ENCODE measurements around the gene UBE3C.
"Not testable (repeated sequence)": the region's sequence is repeated elsewhere in the genome, so short reads cannot be mapped to it uniquely, and the experiment has no call there.

The UBE3C gene

DNA sequence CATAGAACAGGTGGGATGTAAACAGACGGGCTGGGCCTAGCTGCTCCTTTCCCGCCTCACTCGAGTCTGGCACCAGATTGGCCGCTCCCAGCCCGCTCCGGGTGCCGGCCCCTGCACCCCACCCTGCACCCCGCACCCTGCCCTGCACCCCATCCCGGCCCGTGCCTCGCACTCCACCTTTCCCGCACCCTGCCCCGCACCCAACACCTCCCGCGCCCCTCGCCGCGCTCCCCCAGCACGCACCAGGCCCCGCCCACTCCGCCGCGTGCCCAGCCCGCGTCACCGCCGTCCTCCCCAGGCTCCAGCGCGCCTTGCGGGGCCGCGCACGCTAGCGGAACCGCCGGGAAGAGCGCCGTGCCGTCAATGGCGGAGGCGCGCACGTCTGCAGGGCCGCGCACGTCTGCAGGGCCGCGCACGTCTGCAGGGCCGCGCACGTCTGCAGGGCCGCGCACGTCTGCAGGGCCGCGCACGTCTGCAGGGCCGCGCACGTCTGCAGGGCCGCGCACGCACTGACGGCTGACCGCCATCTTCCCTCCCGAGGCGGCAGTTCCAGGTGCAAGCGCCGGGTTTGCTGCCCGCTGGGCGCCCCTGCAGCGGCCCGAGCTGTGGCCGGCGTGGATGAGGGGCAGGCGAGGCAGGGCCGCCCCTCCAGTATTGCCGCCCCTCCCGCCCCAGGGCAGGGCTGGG is at the start of gene UBE3C:
Gene UBE3C (plus strand): TSS at position 503 of the 687 bp plus-strand sequence. CDS start 347 bp downstream, outside the sequence.
- ATAC-seq, result peak; percentile 87 to 88

DNA sequence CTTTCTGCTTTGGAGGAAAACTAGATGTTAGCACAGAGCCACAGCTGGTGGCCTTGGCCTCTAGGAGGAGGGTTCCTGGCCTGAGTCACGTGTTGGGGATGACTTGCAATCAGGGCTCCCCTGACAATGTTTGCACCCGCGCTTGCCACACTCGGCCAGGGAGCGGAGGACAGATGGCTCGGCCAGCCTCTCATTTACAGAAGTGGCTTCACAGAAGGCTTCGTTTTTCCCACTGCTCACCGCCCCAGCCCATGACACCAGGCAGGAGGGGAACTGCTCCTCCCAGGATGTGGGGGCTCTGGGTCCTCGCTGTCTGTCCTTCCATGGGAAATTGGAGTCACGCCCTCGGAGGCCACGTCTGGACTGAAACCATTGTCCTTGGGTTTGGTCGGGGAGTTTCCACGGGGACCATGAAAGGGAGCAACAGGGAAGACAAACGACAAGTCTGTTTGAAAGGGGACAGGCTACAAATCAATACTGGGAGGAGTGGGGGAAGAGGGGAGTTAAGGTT is 49.6 kb upstream of the UBE3C start:
- ATAC-seq, result no peak

DNA sequence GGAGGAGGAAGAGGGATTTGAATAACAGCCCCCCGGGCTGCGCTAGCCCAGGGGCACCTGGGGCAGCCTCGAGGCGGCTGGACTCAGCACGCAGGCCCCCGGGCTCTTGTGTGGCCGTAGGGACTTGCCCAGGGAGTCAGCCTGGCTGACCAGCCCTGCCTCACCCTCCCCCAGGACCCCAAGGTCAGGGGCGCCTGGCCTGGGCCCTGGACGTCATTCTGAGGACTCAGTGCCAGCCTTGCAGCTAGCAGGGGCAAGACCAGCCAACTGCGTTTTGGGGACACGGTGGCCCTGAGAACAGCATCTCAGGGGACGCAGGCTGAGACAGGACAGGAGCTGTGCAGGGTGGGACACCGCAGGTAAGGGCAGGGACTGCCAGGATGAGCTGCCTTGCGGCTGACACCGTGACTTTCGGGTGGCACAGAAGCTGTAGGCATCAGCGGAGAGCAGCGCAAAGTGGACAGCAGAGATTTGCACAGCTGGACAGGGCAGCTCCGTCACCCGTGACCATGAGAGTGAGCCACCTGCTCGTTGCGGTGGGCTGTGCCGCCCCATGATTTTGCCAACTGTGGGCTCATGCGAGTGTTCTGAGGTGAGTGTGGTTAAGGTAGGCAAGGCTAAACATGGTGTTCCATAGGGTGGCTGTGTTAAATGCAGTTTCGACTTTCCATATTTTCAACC is 48.1 kb upstream of the UBE3C start:
- no peak for ATAC-seq

DNA sequence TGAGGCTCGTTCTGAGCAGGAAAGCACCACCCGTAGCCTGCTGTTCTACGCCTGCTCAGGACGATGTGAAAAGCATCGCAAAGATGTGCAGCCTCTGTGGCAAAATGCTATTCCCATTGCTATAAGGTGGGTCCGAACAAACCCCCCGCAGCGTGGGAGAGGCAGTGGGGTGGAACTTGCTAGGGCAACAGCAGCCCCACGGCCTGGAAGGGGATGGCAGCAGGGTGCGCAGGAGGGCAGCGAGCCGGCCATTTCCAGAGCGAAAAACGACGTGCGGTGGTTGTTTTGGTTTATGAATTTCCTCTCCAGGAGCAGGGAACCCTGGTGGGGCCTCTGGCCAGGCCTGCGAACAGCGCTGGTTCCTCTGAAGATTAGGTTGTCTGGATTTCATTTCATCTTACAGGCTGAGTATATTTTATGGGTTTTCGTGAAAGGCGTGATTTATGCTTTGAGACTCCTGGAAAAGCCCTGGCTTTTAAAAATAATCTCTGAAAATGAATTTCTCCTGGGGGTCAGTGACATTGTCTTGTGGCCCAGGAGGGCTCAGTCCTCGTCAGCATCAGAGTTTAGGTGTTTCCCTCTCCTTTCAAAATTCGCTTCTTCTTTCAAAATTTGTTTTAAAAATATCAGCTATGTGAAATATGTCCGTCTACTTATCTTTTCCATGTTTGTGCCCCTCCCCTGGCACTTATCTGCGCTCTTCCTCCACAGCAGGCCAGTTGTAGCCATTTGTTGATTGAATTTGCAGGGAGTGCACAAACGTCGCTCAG is 42.3 kb upstream of the UBE3C start:
- ATAC-seq, result no peak

DNA sequence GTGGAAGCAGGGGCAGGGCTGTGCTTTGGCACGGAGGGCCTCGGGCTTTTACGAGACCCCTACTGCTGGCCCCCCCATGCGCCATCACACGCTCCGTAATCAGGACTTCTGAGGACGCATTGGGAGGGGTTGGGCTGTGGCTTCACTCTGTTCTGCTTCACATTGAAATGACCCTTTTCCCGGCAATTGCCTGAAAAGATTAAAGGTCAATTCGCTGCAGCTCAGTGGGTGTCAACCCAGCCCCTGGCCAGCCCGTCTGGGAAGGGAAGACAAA is 41.7 kb upstream of the UBE3C start:
- ATAC-seq, result no peak

DNA sequence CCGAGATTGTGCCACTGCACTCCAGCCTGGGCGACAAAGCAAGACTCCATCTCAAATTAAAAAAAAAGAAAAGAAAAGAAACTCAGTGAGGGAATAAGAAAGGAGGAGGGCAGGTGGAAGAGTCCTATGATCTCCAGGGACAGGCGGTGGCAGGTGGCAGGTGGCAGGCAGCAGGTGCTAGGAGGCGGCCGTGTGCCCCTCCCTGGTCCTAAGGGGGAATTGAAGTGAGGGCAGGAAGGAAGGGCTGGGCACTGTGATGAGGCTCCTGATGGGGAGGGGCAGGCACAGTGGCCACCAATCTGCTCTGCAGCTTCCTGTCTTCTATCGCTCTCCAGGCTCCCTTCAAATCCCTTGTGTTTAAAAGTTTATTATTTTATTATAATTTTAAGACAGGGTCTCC is 41.2 kb upstream of the UBE3C start:
- no peak for ATAC-seq

DNA sequence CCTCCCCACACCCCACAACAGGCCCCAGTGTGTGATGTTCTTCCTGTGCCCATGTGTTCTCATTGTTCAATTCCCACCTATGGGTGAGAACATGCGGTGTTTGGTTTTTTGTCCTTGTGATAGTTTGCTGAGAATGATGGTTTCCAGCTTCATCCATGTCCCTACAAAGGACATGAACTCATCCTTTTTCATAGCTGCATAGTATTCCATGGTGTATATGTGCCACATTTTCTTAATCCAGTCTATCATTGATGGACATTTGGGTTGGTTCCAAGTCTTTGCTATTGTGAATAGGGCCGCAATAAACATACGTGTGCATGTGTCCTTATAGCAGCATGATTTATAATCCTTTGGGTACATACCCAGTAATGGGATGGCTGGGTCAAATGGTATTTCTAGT is 38.7 kb upstream of the UBE3C start:
- not testable (repeated sequence) for ATAC-seq

DNA sequence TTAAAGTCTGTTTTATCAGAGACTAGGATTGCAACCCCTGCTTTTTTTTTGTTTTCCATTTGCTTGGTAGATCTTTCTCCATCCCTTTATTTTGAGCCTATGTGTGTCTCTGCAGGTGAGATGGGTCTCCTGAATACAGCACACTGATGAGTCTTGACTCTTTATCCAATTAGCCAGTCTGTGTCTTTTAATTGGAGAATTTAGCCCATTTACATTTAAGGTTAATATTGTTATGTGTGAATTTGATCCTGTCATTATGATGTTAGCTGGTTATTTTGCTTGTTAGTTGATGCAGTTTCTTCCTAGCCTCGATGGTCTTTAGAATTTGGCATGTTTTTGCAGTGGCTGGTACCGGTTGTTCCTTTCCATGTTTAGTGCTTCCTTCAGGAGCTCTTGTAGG is 35.1 kb upstream of the UBE3C start:
- not testable (repeated sequence) for ATAC-seq

DNA sequence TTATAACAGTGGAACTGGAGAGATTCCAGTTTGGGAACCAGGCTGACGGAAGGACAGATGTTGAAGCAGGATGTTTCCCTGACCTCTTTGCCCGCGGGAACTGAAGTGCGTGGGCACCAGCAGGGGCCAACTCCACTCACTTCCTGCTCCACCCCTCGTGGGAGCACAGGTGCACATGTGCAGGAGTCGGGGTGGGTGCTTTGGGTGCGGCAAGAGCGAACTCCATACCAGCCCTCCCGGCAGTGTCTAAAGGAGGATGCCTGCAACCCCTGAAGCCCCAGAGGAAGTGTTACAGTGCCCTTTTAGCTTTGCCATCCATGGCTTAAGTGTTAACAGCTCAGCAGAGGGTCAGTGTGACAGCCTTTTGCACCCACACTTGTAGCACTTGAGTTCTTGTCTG is 27.4 kb upstream of the UBE3C start:
- ATAC-seq, result no peak

DNA sequence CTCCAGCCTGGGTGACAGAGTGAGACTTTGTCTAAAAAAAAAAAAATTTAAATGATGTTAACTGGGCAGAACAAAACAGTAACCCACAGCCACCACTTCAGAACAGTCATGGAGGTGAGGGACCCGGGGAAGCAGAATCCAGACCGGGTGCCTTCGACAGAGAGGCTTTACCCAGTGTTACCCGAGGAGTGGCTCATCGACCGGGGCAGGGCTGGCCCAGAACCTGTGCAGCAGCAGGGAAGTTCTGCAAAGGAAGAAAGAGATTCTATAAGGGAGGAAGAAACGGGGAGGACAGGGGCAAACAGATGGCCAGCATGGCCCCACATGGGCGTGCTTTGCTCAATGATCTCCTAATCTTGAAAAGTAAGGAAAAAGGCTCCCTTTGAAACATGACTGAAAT is 26.0 kb upstream of the UBE3C start:
- ATAC-seq, result no peak

DNA sequence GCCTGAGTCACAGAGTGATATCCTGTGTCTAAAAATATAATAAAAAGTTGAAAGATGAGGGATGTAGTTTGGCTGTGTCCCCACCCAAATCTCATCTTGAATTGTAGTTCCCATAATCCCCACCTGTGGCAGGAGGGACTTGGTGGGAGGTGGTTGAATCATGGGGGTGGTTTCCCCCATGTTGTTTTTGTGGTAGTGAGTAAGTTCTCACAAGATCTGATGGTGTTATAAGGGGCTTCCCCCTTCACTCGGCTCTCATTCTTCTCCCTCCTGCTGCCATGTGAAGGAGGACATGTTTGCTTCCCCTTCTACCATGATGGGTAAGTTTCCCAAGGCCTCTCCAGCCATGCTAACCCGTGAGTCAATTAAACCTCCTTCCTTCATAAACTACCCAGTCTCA is 25.1 kb upstream of the UBE3C start:
- ATAC-seq, result peak; percentile 43 to 44

DNA sequence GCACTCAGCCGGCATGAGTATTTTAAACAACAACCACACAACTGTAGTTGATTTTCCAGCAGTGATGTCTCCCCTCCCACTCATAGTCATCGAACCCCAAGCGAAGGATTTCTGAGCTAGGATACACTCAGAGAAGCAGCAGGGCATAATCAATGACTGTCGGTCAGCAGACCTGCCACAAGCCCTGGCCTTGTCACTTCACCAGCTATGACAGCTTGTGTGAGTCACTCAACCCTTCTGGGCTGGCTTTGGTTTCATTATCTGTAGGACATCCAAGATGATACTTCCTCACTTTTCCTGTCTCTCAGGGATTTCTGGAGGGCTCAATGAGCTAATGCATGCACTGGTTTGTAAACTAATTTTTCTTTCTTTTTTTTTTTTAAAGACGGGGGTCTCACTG is 22.0 kb upstream of the UBE3C start:
- ATAC-seq, result no peak

DNA sequence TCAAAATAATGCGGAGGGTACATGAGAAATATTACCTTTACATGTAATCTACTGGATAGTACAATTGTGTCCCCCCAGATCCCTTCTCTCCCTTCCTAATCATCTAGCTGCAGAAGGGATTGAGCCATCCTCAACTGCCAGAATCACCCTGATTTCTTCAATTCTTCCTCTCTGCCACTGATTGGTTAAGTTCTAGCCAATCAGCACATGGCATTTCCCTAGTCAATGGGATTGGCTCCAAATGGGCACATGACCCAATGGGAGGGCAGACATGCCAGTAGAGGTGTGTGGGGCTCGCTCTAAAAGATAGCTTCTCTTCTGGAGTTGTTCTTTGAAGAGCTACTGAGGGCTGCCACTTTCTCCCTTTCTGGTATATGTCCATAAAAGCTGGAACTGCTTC is 20.9 kb upstream of the UBE3C start:
- no peak for ATAC-seq

DNA sequence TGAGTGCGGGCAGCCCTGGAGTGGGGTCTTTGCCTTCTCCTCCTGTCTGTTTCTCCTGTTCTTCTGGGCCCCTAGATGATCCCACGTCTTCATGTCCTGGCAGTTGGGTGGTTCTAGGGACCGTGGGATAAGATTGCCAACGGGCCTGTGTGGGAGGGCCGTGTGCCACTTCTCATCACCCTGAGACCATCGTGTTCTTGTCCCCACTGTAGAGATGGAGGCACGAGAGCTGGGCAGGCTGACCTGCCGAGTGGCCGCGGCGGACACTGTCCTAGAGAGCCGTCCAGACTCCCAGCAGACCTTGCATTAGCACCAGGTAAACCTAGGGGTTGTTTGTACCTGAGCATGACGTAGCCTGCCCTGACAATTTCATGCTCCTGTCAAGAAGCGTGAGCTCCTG is 18.5 kb upstream of the UBE3C start:
- ATAC-seq, result no peak

DNA sequence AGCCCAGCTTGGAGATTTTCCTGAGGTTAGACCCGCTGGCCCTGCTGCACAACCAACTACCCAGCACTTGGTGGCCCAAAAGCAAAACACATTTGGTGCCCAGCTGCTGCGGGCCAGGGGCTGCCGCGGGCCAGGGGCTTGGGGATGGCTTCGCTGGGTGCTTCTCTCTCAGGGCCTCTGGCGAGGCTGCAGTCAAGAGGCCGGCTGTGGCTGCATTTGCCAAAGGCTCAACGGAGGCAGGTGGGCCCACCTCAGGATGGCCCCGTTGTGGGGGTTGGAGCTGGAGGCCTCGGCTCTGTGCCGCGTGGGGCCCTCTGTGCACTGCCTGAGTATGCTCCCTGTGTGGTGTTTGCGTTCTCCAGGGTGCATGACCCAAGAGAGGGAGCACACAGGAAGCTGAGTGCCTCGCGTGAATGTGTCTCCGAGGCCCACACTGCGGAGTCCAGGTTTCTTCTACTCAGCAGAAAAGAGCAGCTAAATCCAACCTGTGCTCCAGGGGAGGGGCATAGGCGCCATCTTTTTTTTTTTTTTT is 17.5 kb upstream of the UBE3C start:
- no peak for ATAC-seq

DNA sequence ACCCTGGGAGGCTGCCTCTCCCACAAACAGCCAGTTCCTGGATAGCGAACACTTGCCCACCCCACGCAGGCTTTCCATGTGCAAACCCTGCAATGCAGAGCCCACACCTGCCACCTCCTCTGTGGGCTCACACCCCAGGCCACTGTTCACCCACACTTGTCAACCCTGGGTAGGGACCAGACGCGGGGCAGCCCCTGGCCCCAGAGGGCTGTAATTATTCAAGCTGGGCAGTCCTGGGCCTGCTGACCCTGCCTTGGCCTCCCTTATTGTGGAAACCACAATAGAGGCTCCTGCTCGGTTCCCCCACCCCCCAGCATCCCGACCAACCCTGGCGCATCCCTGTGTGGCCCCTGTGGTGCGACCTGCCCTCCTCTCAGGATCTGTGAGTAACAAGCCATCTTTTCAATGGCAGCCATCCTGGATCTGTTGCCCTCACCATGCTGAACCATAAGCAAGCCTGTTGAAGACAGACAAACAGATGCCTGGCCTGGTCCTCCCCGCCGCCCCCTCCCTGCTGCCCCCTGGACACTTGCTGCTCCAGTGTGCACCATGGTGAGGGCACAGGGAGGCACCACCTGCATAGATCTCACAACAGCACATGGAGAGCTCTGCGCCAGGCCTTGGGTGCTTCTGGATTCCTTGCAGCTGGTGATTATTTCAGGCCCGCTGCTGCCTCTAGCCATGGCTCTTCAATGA is 15.8 kb upstream of the UBE3C start:
- ATAC-seq, result no peak

DNA sequence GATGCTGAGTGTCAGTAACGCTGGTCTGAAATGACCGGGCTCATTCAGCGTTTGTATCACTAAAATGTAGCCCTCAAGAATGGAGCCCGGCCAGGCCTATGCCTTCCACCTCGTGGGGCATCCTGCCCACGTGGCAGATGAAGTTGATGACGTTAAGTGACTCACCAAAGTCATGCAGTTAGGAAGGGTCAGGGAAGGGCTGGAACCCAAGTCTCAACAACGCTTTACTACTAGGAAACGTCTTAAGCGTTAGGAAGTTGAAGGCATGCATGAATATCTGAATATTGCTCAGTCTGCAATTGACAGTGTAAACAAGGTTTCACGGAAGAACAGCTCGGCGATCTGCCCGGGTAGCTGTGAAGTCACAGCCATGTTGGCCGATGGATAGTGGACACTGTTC is 14.0 kb upstream of the UBE3C start:
- ATAC-seq, result no peak

DNA sequence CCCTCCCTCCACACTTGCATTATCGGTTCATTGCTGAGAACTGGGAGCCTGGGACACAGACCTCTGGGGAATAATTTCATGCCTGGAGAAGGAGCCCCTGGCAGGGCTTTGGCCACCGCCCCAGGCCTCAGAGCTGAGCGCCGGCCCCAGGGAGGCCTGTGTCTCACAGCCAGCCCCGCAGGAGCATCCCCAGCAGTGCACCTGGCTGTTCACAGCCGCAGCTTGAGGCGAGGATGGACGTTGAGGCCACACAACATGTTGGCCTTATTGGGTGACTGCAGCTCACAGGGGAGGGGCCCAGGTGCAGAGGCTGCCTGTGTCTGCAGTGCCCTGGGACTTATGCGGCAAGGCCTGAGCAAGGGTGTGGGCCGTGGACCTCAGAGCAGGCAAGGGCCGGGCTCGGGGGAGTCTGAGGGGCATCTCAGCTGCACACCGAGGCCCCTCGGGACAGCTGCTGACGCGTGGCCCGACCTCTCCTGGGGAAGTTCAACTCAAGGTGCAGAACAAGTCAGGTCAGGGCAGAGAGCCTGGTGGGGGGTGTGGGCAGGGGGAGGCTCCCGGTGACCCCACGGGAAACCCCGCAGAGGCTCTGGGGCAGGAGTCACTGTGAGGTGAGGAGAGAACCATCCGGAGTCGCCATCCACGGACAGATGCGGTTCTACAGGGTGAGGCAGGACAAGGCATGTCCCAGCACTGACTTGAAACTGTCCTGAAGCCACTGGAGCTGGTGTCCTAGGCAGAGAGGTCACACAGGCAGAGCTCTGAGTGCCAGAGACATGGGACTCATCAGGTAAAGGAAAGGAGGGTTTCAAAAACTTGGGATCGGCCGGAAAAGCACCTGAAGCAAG is 13.1 kb upstream of the UBE3C start:
- no peak for ATAC-seq

DNA sequence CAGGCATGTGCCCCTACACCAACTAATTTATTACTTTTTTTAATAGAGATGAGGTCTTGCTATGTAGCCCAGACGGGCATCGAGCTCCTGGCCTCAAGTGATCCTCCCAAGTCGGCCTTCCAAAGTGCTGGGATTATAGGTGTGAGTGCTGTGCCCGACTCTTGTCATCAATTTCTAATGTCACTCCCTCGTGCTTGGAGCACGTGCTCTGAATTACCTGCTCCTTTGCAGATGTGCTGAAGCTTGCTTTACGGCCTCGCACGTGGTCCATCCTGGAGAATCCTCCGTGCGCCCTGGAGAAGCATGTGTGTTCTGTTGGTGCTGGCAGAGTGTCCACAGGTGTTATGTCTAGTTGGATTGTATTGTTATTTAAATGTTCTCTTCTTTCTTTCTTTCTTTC is 11.8 kb upstream of the UBE3C start:
- ATAC-seq, result no peak

DNA sequence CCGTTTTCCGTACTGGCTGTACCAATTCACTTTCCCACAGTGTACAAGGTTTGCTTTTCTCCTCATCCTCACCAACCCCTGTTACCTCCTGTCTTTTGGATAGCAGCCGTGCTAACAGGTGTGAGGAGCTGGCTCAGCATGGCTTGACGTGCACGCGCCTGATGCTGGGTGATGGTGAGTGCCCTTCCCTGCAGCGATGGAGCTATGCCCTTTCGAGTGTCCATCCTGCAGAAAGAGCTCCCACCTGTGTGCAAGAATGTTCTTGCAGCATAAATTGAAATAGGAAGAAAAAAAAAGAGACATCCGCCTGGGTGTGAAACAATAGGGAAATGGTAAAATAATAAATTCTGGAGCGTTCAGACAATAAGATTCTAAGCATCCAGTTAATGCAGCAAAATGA is 9.5 kb upstream of the UBE3C start:
- ATAC-seq, result no peak

DNA sequence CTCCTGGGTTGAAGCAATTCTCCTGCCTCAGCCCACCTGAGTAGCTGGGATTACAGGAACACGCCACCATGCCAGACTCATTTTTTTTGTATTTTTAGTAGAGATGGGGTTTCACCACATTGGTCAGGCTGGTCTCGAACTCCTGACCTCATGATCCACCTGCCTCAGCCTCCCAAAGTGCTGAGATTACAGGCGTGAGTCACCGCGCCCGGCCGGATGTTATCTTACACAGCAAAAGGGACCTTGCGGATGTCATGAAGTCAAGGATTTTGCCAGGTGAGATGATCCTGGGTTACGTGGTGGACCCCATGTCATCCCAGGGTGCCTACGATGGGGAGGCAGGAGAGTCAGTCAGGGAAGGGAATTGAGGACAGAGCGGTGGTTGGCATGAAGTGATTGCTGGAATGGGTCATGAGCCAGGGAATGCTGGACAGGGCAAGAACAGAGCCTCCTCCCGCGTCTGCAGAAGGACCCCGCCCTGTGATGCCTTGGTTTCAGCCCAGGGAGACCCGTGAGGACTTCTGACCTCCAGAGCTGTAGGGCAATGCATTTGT is 8.7 kb upstream of the UBE3C start:
- no peak for ATAC-seq

DNA sequence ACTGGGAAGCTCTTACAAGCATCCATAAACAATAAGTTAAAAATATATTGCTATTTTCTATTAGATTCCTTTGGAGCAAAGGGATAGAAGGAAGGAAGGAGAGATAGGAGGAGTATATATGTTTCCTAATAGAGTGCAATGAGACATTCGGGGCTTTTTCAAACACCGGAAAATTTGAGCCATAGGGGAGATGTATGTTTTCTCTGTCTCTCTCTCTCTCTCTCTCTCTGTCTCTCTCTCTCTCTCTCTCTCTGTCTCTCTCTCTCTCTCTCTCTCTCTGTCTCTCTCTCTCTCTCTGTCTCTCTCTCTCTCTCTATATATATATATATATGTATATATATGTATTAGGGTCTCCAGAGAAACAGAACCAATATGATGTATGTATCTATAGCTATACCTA is 7.9 kb upstream of the UBE3C start:
- not testable (repeated sequence) for ATAC-seq
